Lung microvascular endothelial cell (primary cell): ENCODE results near the gene ANKRD52. TPM values are rescaled to one million over a fixed set of nuclear protein-coding genes. Genes with fewer than 3 reads are reported as not detected.

Source experiments
- total RNA-seq: library from RNA; depleted of rRNA; stranded (reverse); fragments of >200 nt; gene quantifications from 2 replicates; pipeline ENCODE4 v1.2.1, GENCODE V29; 2014

ANKRD52 gene
- total RNA-seq, 1 donor from 2014 or later: 10.7 TPM

Other genes starting within 250 kb of the ANKRD52 start
- gene IKZF4, start 237.3 kb downstream of the ANKRD52 start, total RNA-seq: 0.20 and 0.22 TPM in 2 replicates
- gene RPS26, start 216.5 kb downstream of the ANKRD52 start, total RNA-seq: 99.2 and 124 TPM in 2 replicates
- gene ERBB3, start 178.2 kb downstream of the ANKRD52 start, total RNA-seq: under 0.01 and 0.22 TPM in 2 replicates
- gene PA2G4, start 153.8 kb downstream of the ANKRD52 start, total RNA-seq: 80.8 and 102 TPM in 2 replicates
- gene RPL41, start 141.8 kb downstream of the ANKRD52 start, total RNA-seq: 2,546 and 2,559 TPM in 2 replicates
- gene ZC3H10, start 140.1 kb downstream of the ANKRD52 start, total RNA-seq: 2.6 and 5.0 TPM in 2 replicates
- gene ESYT1, start 130.1 kb downstream of the ANKRD52 start, total RNA-seq: 270 and 326 TPM in 2 replicates
- gene MYL6B, start 105.8 kb downstream of the ANKRD52 start, total RNA-seq: 63.6 and 75.0 TPM in 2 replicates
- gene MYL6, start 100.0 kb downstream of the ANKRD52 start, total RNA-seq: 2,671 and 3,118 TPM in 2 replicates
- 31.4 and 45.8 TPM in 2 replicates for gene SMARCC2, start 68.9 kb downstream of the ANKRD52 start, total RNA-seq
- gene RNF41, start 36.5 kb downstream of the ANKRD52 start, total RNA-seq: 42.5 and 73.0 TPM in 2 replicates
- 17.5 and 21.1 TPM in 2 replicates for gene NABP2, start 34.0 kb downstream of the ANKRD52 start, total RNA-seq
- not detected in 2 replicates for gene SLC39A5, start 28.3 kb downstream of the ANKRD52 start, total RNA-seq
- gene COQ10A, start 8.6 kb upstream of the ANKRD52 start, total RNA-seq: 5.9 and 7.9 TPM in 2 replicates
- 75.6 and 111 TPM in 2 replicates for gene CS, start 41.9 kb upstream of the ANKRD52 start, total RNA-seq
- gene CNPY2, start 57.6 kb upstream of the ANKRD52 start, total RNA-seq: 55.6 and 69.2 TPM in 2 replicates
- gene PAN2, start 75.6 kb upstream of the ANKRD52 start, total RNA-seq: 5.7 and 10.9 TPM in 2 replicates
- under 0.01 TPM in 1 of 2 replicates, not detected in the other for gene IL23A, start 80.5 kb upstream of the ANKRD52 start, total RNA-seq
- gene STAT2, start 101.7 kb upstream of the ANKRD52 start, total RNA-seq: 34.7 and 79.4 TPM in 2 replicates
- gene APOF, start 104.5 kb upstream of the ANKRD52 start, total RNA-seq: not detected in 2 replicates
- 7.3 and 8.3 TPM in 2 replicates for gene TIMELESS, start 191.0 kb upstream of the ANKRD52 start, total RNA-seq
- gene MIP, start 196.3 kb upstream of the ANKRD52 start, total RNA-seq: under 0.01 and 0.40 TPM in 2 replicates
- gene SPRYD4, start 210.2 kb upstream of the ANKRD52 start, total RNA-seq: 1.3 and 1.8 TPM in 2 replicates
- gene GLS2, start 229.8 kb upstream of the ANKRD52 start, total RNA-seq: 0.20 TPM in 1 of 2 replicates, not detected in the other